ENCODE results near the gene MSMB.

GRCh38 chr10:46052057-46052790 is 6.2 kb upstream of the MSMB start:
- TF ChIP-seq TAF1 (IDR thresholded peaks at IDR 0.05; ENCODE audit: borderline replicate concordance, insufficient read depth, low read length) (no peak), POLR2AphosphoS5 (IDR thresholded peaks at IDR 0.05; ENCODE audit: low read depth, low read length) (no peak)
